Measurements from ENCODE around the gene EPHA3.

The EPHA3 gene

GRCh38 chr3:89164774-89165173 is 57.4 kb downstream of the EPHA3 start:
- no peak for TF ChIP-seq CTCF (conservative IDR thresholded peaks at IDR 0.05; ENCODE audit: low read length)
- H3K4me3 ChIP-seq (ENCODE audit: low read length): no peak overlapping the region
- DNase-seq (ENCODE audit: low read depth): no peak

- H3K4me3 ChIP-seq (ENCODE audit: low read length): no peak overlapping the region
- DNase-seq (ENCODE audit: low read depth): no peak
- no peak for TF ChIP-seq CTCF (conservative IDR thresholded peaks at IDR 0.05; ENCODE audit: low read length)
Measured at GRCh38 chr3:89165636-89166263, 58.3 kb downstream of the EPHA3 start.

GRCh38 chr3:89171687-89172545 is 64.5 kb downstream of the EPHA3 start:
- TF ChIP-seq CTCF (conservative IDR thresholded peaks at IDR 0.05; ENCODE audit: low read length): no peak
- no peak for DNase-seq (ENCODE audit: low read depth)
- no peak overlapping the region for H3K4me3 ChIP-seq (ENCODE audit: low read length)

GRCh38 chr3:89173546-89173945 is 66.1 kb downstream of the EPHA3 start:
- H3K4me3 ChIP-seq (ENCODE audit: low read length): no peak overlapping the region
- TF ChIP-seq CTCF (conservative IDR thresholded peaks at IDR 0.05; ENCODE audit: low read length): no peak
- DNase-seq (ENCODE audit: low read depth): no peak

GRCh38 chr3:89179355-89180001 is 72.1 kb downstream of the EPHA3 start:
- no peak for TF ChIP-seq CTCF (conservative IDR thresholded peaks at IDR 0.05; ENCODE audit: low read length)
- no peak overlapping the region for H3K4me3 ChIP-seq (ENCODE audit: low read length)
- DNase-seq (ENCODE audit: low read depth): peak; percentile 2

GRCh38 chr3:89180334-89180733 is 72.9 kb downstream of the EPHA3 start:
- no peak for TF ChIP-seq CTCF (conservative IDR thresholded peaks at IDR 0.05; ENCODE audit: low read length)
- DNase-seq (ENCODE audit: low read depth): no peak
- no peak overlapping the region for H3K4me3 ChIP-seq (ENCODE audit: low read length)
